Heart left ventricle (tissue), 16 donors: ENCODE results near the gene STK17A. TPM values are rescaled to one million over a fixed set of nuclear protein-coding genes. Genes with fewer than 3 reads are reported as not detected.

Source experiments
- ATAC-seq, 4 donors: fragments of 200-7000 bp; cut with Tn5 transposase; one replicate each; pipeline ENCODE4 v1.9.1; 2020 to 2022; ENCODE audit warnings: moderate library complexity in 4 of 4, mild to moderate bottlenecking in 3 of 4, moderate number of reproducible peaks in 1 of 4
- DNase-seq, 5 donors: peaks; one replicate each; pipeline ENCODE4 v3.0.0-alpha.2; 2020
- H3K27ac ChIP-seq, 12 donors: fragments of 200-600 bp; sonication (generic) in 4 of 12; one replicate each; pipeline versions ENCODE4 v1.5.0 to v1.8.0; 2016 to 2022; ENCODE audit warnings: mild to moderate bottlenecking in 2 of 12
- H3K27me3 ChIP-seq, 9 donors: fragments of 200-600 bp; sonication (generic) in 2 of 9; one replicate each; pipeline versions ENCODE4 v1.5.1 to v1.8.0; 2016 to 2022; ENCODE audit warnings: mild to moderate bottlenecking in 3 of 9
- H3K36me3 ChIP-seq, 9 donors: fragments of 200-600 bp; sonication (generic) in 2 of 9; one replicate each; pipeline versions ENCODE4 v1.5.0 to v1.8.0; 2018 to 2022; ENCODE audit warnings: mild to moderate bottlenecking in 2 of 9
- H3K4me1 ChIP-seq, 12 donors: fragments of 200-600 bp; sonication (generic) in 4 of 12; one replicate each; pipeline versions ENCODE4 v1.5.0 to v1.8.0; 2016 to 2022; ENCODE audit warnings: mild to moderate bottlenecking in 3 of 12
- H3K4me3 ChIP-seq, 12 donors: fragments of 200-600 bp; sonication (generic) in 4 of 12; one replicate each; pipeline versions ENCODE4 v1.5.0 to v1.8.0; 2017 to 2022; ENCODE audit warnings: mild to moderate bottlenecking in 9 of 12, moderate library complexity in 4 of 12
- H3K9me3 ChIP-seq, 12 donors: fragments of 200-600 bp; sonication (generic) in 4 of 12; one replicate each; pipeline versions ENCODE4 v1.5.0 to v1.8.0; 2016 to 2022; ENCODE audit warnings: mild to moderate bottlenecking in 1 of 12
- CTCF ChIP-seq, 12 donors: fragments of 200-600 bp; sonication (generic) in 4 of 12; IDR thresholded peaks; one replicate each; pipeline versions ENCODE4 v1.5.0 to v1.8.0; 2018 to 2022; ENCODE audit warnings: antibody characterized with exemption in 12 of 12, mild to moderate bottlenecking in 5 of 12
- POLR2A ChIP-seq, 2 donors: fragments of 450-650 bp; IDR thresholded peaks; one replicate each; pipeline ENCODE4 v1.6.1; 2017; ENCODE audit warnings: antibody characterized with exemption in 2 of 2, mild to moderate bottlenecking in 2 of 2, moderate library complexity in 2 of 2
- WGBS, 4 donors: extraction: QIAGEN DNeasy Blood & Tissue Kit in 2 of 4; methylation state at CpG; one replicate each; pipeline versions ENCODE4 v1.1.5 to v1.1.7; 2013 to 2018; 5-methylcytosine and 5-hydroxymethylcytosine counted together
- intact Hi-C, 10 donors: fragments of 100-400 bp; cut with DNase I; formaldehyde crosslinking; loops; one replicate each; pipeline versions ENCODE4 v1.11.1 to v1.14.2; 2022
- polyA plus RNA-seq, 2 donors: library from polyadenylated mRNA; stranded (reverse); fragments of 200-250 nt; gene quantifications; one replicate each; pipeline ENCODE4 v1.2.3, GENCODE V29; 2013
- total RNA-seq, 9 donors: library from RNA; depleted of rRNA in 2 of 9; stranded (reverse); fragments of >200 nt in 2 of 9; fragmentation: NEBNext Ultra II Directional in 3 of 9; extraction: Animal tissue kit (Norgen Biotek cat#: 25700) in 3 of 9; gene quantifications; one replicate each; pipeline versions ENCODE4 v1.1.0 to v1.2.4, GENCODE V29; 2016 to 2023
- donor health status: ischemic (EF 13 %, LVEDD 7.1; RV severe dilation, severe dysfunction).
- donor health status: healthy with polysubstance abuse.
- donor health status: DM: no; HTN: yes; CAD: no.
- donor health status: DM: no; HTN: no; CAD: no.
- donor health status: ischemic (EF 25% LVEDD 6.9; RV normal size, moderate dysfunction).
- donor health status: ischemic (EF 25% LVEDD 5.7; RV mildly dilated, moderate dysfunction).
- donor health status: healthy.
- donor health status: DM: yes; HTN: yes; CAD: no.
- donor health status: ischemic (EF 35%, LVEDD 5.7; RV mildly dilated, moderate dysfunction).
- donor health status: nonischemic (EF 11% LVEDD 7.7; RV severe dilation, severe dysfunction).
- donor health status: DM: yes; HTN: yes; CAD: no.
- donor health status: PGD.
- donor health status: ischemic (EF 29% LVEDD 5.4; RV normal size, mild dysfunction).
- donor health status: nonischemic (EF 23%, LVEDD 6.1; RV moderate dilation, normal function).

The STK17A gene
- total and polyA plus RNA-seq, 11 donors = 11.9 to 43.9 (median 25.1) TPM

- H3K36me3 ChIP-seq = no peaks in the 10 kb centered on the region
- H3K4me3 ChIP-seq = no peak overlapping the region
- ATAC-seq (no peak), DNase-seq (no peak)
- WGBS, 4 donors = 50 to 63% (median 61%) methylated on average over 6 of the region's 6 CpGs
- H3K4me1 ChIP-seq = no peaks in the 10 kb centered on the region
- peaks cover 0 to 9% (median 0%) of the 10 kb centered on the region in 9 donors for H3K27me3 ChIP-seq
- H3K27ac ChIP-seq = no peak overlapping the region
- no peak for TF ChIP-seq CTCF (IDR thresholded peaks at IDR 0.05)
- TF ChIP-seq POLR2A (IDR thresholded peaks at IDR 0.05) = no peak
- intact Hi-C loops = loop anchor here in 1 of 10 donors (10.0 kb wide), 1 partner anchor 279 kb away; no protein-coding TSS in a partner anchor
- no peaks in the 10 kb centered on the region for H3K9me3 ChIP-seq
These were observed 17.1 kb upstream of the STK17A start for GRCh38 chr7:43565786-43566185.

GRCh38 chr7:43568529-43568928, 14.4 kb upstream of the STK17A start:
- 53 to 70% (median 66%) methylated on average over 6 of the region's 6 CpGs for WGBS, 4 donors
- DNase-seq = no peak
- intact Hi-C loops = loop anchor here in 1 of 10 donors (10.0 kb wide), 1 partner anchor 276 kb away; no protein-coding TSS in a partner anchor
- Histone ChIP-seq H3K4me3 (no peak overlapping the region), H3K4me1 (peaks cover 0 to 12% (median 0%) of the 10 kb centered on the region in 12 donors), H3K9me3 (no peaks in the 10 kb centered on the region), H3K36me3 (no peaks in the 10 kb centered on the region), H3K27me3 (peaks cover 0 to 3% (median 0%) of the 10 kb centered on the region in 9 donors), H3K27ac (no peak overlapping the region)
- TF ChIP-seq CTCF (IDR thresholded peaks at IDR 0.05) (no peak), POLR2A (IDR thresholded peaks at IDR 0.05) (no peak)
- no peak for ATAC-seq

- Histone ChIP-seq H3K4me1 (peaks cover 0 to 12% (median 0%) of the 10 kb centered on the region in 12 donors), H3K9me3 (no peaks in the 10 kb centered on the region), H3K4me3 (no peak overlapping the region), H3K36me3 (no peaks in the 10 kb centered on the region), H3K27ac (no peak overlapping the region), H3K27me3 (no peaks in the 10 kb centered on the region)
- no peak for DNase-seq
- TF ChIP-seq CTCF (IDR thresholded peaks at IDR 0.05) (no peak), POLR2A (IDR thresholded peaks at IDR 0.05) (no peak)
- intact Hi-C loops = loop anchor here in 1 of 10 donors (10.0 kb wide), 1 partner anchor 275 kb away; no protein-coding TSS in a partner anchor
- 77 to 82% (median 79%) methylated on average over 4 of the region's 4 CpGs for WGBS, 4 donors
- ATAC-seq = no peak
These were observed 13.5 kb upstream of the STK17A start for GRCh38 chr7:43569424-43569823.

GRCh38 chr7:43570688-43571365, 12.1 kb upstream of the STK17A start:
- no peaks in the 10 kb centered on the region for H3K9me3 ChIP-seq
- H3K36me3 ChIP-seq = no peaks in the 10 kb centered on the region
- WGBS, 4 donors = 81 to 92% (median 91%) methylated on average over 4 of the region's 4 CpGs
- TF ChIP-seq CTCF (IDR thresholded peaks at IDR 0.05) (no peak), POLR2A (IDR thresholded peaks at IDR 0.05) (no peak)
- H3K27ac ChIP-seq = no peak overlapping the region
- no peaks in the 10 kb centered on the region for H3K27me3 ChIP-seq
- intact Hi-C loops = no loop called here
- ATAC-seq = no peak
- no peak overlapping the region for H3K4me3 ChIP-seq
- peaks cover 0 to 12% (median 0%) of the 10 kb centered on the region in 12 donors for H3K4me1 ChIP-seq
- DNase-seq = no peak
